DMS53 (cell line): ENCODE data around the gene SNIP1.
"Not testable (repeated sequence)": the region's sequence is repeated elsewhere in the genome, so short reads cannot be mapped to it uniquely, and the experiment has no call there.

Source experiments
- DNase-seq: peaks from one replicate; lab custom pipeline; 2025; lab: John Stamatoyannopoulos, UW

SNIP1 gene

GRCh38 chr1:37553927-37554808 is at the start of gene SNIP1:
Gene SNIP1 (minus strand): TSS chr1:37554293. CDS start chr1:37554229, 64 bp downstream.
- DNase-seq: peak; percentile 98

DNA sequence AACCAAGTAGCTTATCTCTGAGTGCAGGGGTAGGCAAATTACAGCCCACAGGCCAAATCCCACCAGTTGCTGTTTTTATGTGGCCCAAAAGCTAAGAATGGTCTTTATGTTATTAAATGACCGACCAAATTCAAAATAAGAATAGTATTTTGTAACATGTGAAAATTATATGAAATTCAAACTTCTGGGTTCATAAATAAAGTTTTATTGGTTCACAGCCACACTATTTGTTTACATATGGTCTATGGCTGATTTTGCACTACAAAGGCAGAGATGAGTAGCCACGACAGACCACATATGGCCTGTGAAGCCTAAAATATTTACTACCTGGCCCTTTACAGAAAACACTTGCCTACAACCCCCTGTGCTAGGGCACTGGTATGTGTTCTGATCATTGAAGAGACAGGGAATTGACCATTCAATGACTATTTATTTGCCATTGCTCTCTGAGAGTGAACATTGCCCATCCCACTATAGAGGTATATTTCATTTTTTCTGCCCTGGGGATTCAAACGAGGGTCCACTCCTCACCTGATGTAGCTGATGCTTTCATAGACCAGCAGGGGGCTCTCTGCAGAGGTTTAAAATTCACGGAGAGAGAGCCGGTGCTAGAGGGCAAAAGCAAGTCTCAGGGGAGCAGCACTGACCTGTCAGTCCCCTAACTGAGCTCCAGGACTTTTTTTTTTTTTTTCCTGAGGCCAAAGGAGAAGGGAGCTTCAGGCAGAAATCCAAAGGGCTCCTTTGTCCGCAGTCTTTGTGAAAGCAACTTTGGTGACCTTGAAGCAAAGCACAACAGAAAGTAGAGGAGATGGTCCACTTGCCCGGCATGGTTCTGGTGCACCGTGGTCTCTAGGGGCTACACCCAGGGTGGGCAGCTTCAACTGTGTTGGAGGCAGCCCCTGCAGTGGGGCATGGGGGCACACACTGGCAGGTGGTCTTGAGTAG is 48.9 kb upstream of the SNIP1 start:
- DNase-seq: peak; percentile 79

DNA sequence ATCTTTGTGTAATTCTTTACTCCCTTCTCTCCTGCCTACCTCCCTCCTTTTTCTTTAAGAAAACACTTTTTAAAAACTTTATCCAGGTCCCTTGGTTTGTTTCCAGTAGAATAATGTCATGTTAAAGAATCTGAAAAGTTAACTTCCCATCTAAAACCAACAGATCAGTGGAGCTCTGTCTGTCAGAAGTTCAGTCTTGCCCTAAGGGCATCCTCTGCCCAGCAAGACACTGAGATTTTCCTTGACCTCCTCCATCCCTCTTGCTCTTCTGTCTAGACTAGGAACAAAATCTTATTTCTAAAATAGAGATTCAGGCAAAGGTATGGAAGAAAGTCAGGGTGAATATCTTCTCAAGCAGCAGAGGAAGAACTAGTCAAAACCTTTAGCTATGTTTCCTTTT is 47.3 kb upstream of the SNIP1 start:
- DNase-seq: no peak

DNA sequence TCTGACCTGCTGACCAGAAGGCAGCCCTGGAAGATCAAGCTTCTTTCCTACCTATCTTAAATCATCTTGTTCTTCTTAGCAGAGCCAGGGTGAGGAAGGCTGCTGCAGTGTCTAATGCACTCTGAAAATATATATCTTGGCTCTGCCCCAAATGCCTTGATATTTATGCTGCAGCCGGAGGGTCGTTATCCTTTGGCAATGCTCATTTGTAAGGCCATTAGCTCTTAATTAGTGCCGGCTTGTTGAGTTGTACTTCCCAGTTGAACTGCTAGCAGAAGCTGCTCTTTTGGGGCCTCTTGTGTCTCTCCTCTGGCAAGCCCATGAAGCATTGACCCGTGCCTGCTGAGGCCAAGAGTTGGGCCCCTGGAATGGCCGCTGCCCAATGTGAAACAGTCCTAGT is 45.8 kb upstream of the SNIP1 start:
- no peak for DNase-seq

DNA sequence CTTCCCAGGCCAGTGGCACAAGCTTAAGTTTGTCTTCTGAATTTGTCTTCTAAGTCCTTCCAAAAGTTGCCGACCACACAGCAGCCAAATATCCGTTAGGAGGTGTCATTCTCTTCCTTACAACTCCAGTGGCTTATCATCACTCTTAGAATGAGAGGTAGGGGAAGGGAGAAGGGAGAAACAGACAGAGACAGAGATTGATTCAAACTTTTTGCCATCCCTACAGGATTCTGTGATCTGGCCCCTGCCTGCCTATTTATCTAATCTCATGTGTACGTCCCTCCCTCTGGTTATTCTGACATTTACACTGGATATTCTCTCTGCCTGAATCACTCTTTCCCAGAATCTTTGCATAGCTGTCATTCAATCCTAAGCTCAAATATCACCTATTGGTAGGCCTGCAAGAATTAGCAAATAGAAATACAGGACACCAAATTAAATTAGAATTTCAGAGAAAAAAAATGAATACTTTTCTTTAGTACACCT is 42.1 kb upstream of the SNIP1 start:
- DNase-seq: no peak

- DNase-seq: peak; percentile 99
Observed at GRCh38 chr1:37595440-37596181, 41.5 kb upstream of the SNIP1 start, which contains the start of gene GNL2. Gene GNL2 (minus strand): TSS chr1:37595937. CDS start chr1:37595822, 115 bp downstream.

- DNase-seq: no peak
Observed at GRCh38 chr1:37593726-37594125, 39.6 kb upstream of the SNIP1 start.

GRCh38 chr1:37588939-37589338 is 34.8 kb upstream of the SNIP1 start:
- DNase-seq: no peak

DNA sequence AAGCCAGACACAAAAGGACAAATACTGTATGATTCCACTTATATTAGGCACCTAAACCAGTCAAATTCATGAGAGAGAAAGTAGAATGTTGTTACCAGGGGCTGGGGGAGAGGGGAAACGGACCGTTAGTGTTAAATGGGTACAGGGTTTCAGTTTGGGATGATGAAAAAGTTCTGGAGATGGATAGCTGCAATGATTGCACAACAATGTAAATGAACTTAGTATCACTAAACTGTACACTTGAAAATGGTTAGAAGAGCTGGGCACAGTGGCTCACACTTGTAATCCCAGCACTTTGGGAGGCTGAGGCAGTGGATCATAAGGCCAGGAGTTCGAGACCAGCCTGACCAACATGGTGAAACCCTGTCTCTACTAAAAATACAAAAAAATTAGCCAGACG is 30.5 kb upstream of the SNIP1 start:
- DNase-seq: not testable (repeated sequence)

- DNase-seq: no peak
Observed at GRCh38 chr1:37575692-37576091, 21.6 kb upstream of the SNIP1 start.

DNA sequence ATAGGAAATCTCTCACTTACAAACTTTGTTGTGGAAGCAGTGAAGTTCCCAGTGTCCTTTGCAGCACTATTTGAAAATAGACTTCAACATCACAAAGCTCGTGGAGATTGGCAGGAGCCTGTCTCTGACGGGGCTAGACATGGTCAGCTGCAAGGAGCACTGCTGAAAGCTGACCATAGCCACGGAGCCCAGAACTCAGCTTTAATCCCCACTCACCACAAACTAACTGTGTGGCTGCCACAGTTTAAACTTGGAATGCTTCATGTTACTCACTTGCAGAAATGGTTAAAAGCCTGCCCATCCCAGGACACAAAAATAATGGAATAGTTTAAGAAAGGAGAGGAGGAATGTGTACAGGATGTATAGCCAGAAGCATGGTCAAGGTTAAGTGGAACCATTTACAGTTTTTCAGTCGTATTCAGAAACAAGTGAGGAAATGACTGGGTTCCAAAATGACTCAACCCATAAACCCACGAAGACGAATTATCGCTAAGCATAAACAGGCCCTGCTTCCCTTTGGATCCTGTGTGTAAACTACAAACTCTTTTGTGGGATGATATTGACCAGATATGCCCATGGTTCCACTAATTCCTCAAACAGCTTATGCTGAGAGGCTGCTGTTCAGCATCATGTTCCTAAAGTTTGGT is 20.9 kb upstream of the SNIP1 start:
- no peak for DNase-seq

DNA sequence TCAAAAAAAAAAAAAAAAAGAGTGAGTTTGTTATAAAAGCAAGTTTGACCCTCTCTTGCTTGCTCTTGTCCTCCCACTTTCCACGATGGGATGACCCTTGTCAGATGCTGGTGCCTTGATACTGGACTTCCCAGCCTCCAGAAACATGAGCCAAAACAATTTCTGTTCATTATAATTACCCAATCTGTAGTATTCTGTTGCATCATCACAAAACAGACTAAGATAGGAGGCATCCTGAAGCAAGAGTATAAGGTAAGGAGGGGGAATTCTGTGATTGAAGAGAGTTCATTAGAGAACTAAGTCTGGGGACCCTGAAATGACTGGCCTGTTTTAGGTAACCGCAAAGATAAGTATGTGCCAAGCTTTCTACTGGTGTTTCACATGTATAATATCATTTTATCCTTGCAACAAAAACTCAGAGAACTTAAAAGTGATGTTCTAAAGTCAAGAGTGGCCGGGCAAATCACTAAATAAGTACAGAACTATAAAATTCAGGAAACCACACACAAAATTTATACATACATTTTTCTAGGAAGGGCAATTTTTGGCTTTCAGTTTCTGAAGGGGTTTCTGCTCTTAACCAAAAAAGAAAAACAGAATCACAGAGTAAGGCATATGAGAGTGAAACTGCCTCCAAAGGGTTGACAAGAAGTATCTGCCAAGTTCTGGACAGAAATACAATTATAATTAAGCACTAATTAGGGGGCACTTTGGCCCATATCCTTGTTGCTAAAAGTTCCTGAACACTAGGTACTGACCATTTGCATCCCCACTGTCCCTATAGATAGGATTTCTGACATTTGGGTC is 16.6 kb upstream of the SNIP1 start:
- DNase-seq: no peak

DNA sequence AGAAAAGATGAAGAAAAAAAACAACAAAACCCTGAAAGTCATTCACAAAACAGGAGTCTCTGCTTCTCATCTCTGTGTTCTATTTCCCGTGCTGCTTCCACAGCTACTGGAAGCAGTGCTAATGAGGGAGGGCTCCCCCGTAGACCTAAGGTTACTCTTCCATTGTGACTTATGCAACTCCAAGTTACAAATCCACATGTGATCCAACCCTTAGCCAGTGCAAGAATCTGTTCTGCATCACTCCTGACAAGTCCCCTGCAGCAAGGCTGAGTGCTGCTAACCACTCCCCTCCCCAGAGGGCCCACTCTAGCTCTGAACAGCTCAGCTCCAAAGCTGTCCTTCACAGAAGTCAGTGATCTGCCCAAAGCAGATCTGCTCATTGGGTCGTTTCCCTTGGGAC is 12.9 kb upstream of the SNIP1 start:
- DNase-seq: no peak

DNA sequence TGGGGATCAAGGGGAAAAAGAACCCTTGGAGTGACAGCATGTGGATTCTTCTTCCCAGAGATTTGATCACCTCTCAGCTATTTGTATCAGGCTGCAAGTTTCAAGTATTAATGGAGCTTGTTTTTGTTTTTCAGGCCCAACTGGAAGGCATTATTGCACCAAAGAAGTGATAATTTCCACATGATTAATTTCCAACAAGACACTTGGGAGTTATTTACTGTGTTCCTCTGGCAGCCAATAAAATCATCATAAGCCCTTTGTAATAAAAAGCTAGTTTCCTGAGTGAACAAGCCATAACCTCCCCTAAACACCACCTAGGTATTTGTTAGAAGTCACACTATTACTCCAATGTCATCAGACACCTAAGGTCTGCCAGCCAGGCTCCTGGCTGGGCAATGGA is 10.8 kb upstream of the SNIP1 start:
- DNase-seq: no peak

DNA sequence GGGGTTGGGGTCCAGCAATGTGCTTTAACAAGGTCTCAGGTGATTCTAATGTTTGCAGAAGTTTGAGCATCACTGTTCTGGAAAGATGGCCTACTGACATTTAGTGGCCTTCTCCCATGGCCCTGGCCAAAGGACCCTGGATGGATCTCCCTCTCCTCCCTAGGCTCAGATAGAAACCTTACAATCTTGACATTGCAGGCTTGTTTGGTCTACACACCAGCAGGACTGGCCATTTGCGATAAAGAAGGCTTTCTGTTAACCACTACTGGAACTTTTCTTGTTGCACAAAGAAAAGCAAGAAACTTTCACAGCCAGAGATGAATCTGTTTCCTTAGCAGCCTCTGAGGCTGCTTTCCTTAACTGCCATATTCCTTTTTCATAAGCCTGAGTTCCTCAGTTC is 8.9 kb upstream of the SNIP1 start:
- DNase-seq: no peak

- peak; percentile 45 for DNase-seq
Observed at GRCh38 chr1:37561133-37562132, 7.3 kb upstream of the SNIP1 start.

GRCh38 chr1:37560401-37561132 is 6.5 kb upstream of the SNIP1 start:
- DNase-seq: no peak

DNA sequence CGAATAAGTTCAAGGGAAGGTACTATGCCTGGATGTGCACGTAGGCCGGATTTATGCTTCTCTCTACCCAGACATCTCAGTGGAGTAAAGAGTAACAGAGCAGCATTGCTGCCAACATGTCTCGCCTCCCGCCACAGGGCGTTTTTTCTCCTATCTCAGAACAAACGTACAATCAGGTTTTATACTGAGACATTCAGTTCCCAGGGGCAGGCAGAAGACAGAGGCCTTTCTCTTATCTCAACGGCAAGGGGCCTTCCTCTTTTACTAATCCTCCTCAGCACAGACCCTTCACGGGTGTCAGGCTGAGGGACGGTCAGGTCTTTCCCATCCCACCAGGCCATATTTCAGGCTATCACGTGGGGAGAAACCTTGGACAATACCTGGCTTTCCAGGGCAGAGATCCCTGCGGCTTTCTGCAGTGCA is 5.9 kb upstream of the SNIP1 start:
- DNase-seq: not testable (repeated sequence)
